LHCN-M2 (cell line): ENCODE measurements around the gene PDSS1. TPM values are rescaled to one million over a fixed set of nuclear protein-coding genes. Genes with fewer than 3 reads are reported as not detected.

Source experiments
- DNase-seq: peaks from one replicate; pipeline ENCODE4 v3.0.0-alpha.2; 2012; ENCODE audit warnings: low read depth
- total RNA-seq: library from RNA; depleted of rRNA; stranded (reverse); fragments of >200 nt; gene quantifications from 2 replicates; pipeline ENCODE4 v1.2.3, GENCODE V29; 2014

Gene PDSS1
- total RNA-seq, 1 experiment from 2014 or later: 16.1 TPM

DNA sequence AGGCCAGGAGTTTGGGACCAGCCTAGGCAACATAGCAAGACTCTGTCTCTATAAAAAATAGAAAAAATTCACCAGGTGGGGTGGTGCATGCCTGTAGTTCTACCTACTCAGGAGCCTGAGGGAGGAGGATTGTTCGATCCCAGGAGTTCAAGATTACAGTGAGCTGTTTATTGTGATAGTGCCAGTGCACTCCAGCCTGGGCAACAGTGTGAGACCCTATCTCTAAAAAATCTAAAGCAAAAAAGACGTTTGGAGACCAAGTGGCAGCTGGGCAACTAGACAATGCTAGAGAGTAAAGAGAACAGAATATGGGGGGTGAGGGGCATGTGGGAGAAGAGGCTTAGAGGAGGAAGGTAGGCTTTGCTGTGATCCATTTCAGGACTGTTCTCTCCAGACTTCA is 1.4 kb downstream of the PDSS1 start:
- no peak for DNase-seq

DNA sequence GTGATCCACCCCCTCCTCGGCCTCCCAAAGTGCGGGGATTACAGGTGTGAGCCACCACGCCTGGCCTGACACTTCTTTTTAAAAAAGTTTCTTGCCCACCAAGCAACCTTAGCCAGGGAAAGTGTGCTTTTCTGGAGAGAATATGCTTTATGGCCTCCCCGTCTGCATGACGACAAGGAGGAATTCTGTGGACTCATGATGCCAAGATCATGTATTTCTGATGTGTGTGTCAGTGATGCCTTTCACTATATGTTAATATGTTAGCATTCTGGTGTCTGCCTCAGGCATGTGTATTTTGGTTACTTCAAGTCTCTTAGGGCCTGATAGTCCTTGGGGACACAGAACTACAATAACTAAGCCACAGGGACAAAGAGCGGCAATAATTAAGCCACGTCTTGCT is 2.1 kb downstream of the PDSS1 start:
- DNase-seq: no peak

- DNase-seq: no peak
These were observed 3.6 kb downstream of the PDSS1 start for GRCh38 chr10:26700884-26701630.

GRCh38 chr10:26703096-26703495 is 5.6 kb downstream of the PDSS1 start:
- no peak for DNase-seq

DNA sequence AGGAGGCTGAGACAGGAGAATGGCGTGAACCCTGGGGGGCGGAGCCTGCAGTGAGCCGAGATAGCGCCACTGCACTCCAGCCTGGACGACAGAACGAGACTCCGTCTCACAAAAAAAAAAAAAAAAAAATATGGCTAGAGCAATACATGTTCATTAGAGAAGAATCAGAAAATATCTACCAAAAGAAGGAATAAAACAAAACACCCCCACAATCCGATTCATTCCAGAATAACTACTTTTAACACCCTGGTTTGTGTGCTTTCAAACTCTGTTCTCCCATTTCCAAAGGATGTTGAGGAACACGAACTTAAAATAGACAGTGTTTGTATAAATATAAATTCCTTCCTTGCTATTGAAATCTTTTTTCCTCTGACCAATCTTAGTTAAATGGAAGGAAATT is 6.5 kb downstream of the PDSS1 start:
- no peak for DNase-seq

- DNase-seq: no peak
These were observed 8.7 kb downstream of the PDSS1 start for GRCh38 chr10:26706206-26706605.

GRCh38 chr10:26706936-26707335 is 9.4 kb downstream of the PDSS1 start:
- DNase-seq: no peak

- DNase-seq: no peak
These were observed 13.8 kb downstream of the PDSS1 start for GRCh38 chr10:26711324-26711723.

DNA sequence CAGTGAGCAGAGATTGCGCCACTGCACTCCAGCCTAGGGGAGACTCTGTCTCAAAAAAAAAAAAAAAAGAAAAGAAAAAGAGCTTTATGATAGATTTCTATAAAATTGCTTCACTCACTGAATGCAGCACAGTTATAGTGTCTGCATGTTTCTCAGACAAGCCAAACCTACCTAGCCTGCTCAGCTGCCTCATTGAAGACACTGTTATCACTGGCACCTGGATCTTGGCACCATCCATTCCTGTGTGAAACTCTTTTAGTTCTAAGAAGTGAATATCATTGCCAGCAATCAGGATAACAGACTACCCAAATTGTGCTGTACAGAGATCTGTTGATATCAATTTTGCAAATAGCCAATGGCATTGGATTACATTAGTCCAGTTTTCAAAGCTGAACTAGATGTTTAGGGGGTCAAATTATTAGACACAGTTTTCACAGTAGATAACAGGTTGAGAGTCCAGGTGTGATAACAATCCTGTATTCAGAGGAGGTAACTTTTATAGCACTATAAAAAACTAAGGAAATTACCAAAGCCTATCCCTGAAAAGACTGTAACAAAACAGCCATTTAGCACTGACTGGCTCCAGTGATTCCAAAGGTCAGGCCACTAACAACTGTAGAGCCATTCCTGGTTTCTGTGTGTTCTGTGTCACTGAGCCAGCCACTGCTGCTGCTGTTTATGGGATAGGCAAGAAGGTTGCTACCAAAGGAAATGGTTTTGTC is 17.1 kb downstream of the PDSS1 start:
- DNase-seq: no peak

- DNase-seq: no peak
These were observed 17.6 kb downstream of the PDSS1 start for GRCh38 chr10:26715137-26715487.

- no peak for DNase-seq
These were observed 20.0 kb downstream of the PDSS1 start for GRCh38 chr10:26717476-26717875.

DNA sequence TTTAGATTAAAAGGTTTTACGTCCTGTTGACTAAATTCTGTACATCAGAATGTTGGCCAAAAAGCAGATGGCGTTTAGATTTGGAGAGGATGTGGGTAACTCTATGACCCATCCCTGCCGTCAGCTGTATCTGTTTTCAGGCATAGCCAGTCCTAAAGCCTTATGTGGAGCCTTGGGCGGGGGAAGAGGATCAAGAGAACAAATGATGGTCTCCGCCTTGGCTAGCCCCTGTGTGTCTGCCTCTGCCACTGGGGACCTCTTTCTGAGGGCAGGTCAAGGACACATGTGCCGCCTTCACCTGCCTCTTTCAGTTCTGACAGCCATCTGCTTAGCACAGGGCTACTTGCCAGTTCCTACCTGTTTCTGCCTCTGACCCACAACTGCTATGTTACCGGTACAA is 24.1 kb downstream of the PDSS1 start:
- DNase-seq: no peak

GRCh38 chr10:26723016-26723415 is 25.5 kb downstream of the PDSS1 start:
- DNase-seq: no peak

DNA sequence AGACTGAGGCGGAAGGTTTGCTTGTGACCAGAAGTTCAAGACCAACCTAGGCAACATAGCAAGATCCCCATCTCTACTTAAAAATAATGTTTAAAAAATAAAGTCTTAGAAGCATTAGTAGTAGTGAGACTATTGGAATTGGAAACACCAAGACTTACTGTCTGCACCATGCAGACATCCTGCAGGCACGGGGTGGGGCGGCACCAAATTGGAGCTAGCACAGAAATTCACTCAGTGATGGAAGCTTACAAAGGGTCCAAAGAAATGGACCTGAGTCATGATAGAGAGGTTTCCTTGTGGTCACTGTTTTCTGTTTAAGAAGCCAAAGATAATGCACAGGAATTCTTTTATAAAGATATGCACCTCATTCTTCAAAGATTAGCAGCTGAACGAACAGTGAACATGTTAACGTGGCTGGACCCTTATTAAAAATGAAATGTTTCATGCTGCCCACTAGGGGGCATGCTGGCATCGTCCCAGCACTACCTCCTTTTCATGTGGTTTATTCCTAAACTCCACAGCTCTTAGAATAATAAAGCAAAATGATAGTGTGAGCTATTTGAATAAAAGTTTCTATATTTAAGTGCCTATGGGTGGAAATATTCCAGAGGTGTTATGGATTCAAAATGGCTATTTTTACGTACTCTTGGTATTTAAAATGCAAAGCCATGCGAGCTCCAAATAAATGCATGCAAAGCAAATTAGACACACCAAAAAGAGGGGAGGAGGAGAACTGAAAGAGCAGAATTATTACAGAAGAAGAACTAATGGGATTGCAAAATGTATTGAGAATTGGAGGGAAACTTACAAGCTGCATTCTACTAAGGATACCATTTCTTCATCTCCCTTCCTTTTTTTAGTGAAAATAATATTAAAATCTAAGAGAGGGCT is 28.6 kb downstream of the PDSS1 start:
- peak; percentile 51 for DNase-seq

DNA sequence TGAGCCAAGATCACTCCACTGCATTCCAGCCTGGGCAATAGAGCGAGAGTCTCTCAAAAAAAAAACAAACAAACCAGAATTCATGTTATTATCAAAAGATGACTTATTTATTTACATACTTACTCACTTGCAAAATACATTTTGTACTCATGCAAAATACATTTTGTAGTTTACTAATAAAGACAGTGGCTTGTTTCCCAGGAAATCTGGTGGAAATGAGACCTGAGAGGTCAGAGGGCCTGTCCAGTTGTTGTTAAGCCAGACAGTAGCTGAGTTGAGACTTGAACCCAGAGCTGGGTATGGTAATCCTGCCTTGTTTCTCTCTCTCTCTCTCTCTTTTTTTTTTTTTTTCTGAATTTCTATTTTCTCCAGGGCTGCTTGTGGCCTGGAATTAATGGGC is 29.5 kb downstream of the PDSS1 start:
- no peak for DNase-seq

GRCh38 chr10:26728957-26729356 is 31.5 kb downstream of the PDSS1 start:
- no peak for DNase-seq

DNA sequence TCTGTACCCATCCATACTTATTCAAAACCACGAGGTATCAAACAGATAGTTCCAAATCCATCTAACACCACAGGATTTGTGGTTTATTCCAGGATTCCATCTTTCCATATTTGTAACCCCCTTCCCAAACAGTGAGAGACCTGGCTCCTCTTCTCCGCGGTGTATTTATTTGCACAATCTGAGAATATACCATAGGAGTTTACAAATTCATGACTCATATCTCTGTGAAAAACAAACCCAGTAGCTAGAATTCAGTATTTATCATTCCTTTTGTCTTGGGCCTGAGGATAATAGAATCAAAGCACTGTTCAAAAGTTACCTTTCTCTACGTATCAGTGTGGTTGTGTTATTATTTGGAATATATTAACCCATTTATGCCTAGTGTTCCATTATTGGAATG is 31.9 kb downstream of the PDSS1 start:
- no peak for DNase-seq

- DNase-seq: no peak
These were observed 33.1 kb downstream of the PDSS1 start for GRCh38 chr10:26730552-26730951.

GRCh38 chr10:26733750-26734568 is 36.5 kb downstream of the PDSS1 start:
- DNase-seq: no peak

DNA sequence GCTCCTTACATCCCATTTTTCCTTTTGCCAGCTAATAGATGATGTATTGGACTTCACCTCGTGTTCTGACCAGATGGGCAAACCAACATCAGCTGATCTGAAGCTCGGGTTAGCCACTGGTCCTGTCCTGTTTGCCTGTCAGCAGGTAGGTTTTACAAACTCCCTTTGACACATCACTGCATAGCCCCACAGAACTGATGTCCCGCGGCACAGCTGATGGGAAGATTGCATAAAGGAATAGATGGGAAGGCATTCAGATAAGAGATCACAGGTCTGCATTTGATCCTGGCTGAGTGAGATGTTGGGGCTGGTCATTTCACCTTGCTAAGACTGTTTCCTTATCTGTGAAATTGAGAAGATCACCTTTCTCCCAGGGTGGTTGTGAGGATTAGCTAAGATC is 37.9 kb downstream of the PDSS1 start:
- no peak for DNase-seq

DNA sequence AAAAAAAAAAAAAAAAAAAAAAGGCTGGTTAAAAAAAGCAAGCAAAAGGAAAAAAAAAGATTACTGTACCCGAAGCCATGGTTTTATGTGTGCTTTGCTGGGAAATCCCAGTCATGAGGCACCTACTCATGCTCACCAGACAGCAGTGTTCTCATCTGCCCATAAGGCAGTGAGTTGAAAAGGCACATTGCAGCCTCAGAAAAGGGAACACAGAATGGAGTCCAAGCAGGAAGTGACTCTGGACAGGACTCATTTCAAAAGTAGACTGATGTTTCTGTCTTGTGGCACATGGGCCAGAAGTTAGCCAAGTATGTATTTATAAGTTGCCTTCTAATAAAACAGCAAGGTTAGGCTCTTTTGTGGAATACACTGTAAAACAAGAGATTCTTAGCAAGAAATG is 40.2 kb downstream of the PDSS1 start:
- DNase-seq: no peak
